Measurements from ENCODE around the gene FOXR1. TPM values are rescaled to one million over a fixed set of nuclear protein-coding genes. Genes with fewer than 3 reads are reported as not detected.

Gene FOXR1
- total RNA-seq, 1 experiment from 2014 or later = not detected

Other genes with a start within 250 kb of the FOXR1 start
- gene DDX6, start 180.6 kb upstream of the FOXR1 start, total RNA-seq (2014; rRNA removed; shearing (Covaris generic)) = 80.1 and 81.7 TPM in 2 replicates
- gene CXCR5, start 87.9 kb upstream of the FOXR1 start, total RNA-seq (2014; rRNA removed; shearing (Covaris generic)) = not detected in 2 replicates
- 2.2 and 4.3 TPM in 2 replicates for gene BCL9L, start 45.8 kb upstream of the FOXR1 start, total RNA-seq (2014; rRNA removed; shearing (Covaris generic))
- gene UPK2, start 15.5 kb upstream of the FOXR1 start, total RNA-seq (2014; rRNA removed; shearing (Covaris generic)) = not detected in 2 replicates
- gene CENATAC, start 26.4 kb downstream of the FOXR1 start, total RNA-seq (2014; rRNA removed; shearing (Covaris generic)) = 12.7 and 17.5 TPM in 2 replicates
- gene RPS25, start 46.6 kb downstream of the FOXR1 start, total RNA-seq (2014; rRNA removed; shearing (Covaris generic)) = 797 and 901 TPM in 2 replicates
- 33.1 and 34.8 TPM in 2 replicates for gene TRAPPC4, start 47.0 kb downstream of the FOXR1 start, total RNA-seq (2014; rRNA removed; shearing (Covaris generic))
- gene SLC37A4, start 59.1 kb downstream of the FOXR1 start, total RNA-seq (2014; rRNA removed; shearing (Covaris generic)) = 8.7 and 9.8 TPM in 2 replicates
- 68.1 and 79.3 TPM in 2 replicates for gene HYOU1, start 85.4 kb downstream of the FOXR1 start, total RNA-seq (2014; rRNA removed; shearing (Covaris generic))
- 11.6 and 11.9 TPM in 2 replicates for gene VPS11, start 96.1 kb downstream of the FOXR1 start, total RNA-seq (2014; rRNA removed; shearing (Covaris generic))
- gene HMBS, start 113.1 kb downstream of the FOXR1 start, total RNA-seq (2014; rRNA removed; shearing (Covaris generic)) = 10.1 and 14.3 TPM in 2 replicates
- gene DPAGT1, start 130.1 kb downstream of the FOXR1 start, total RNA-seq (2014; rRNA removed; shearing (Covaris generic)) = 23.7 and 24.0 TPM in 2 replicates
- gene C2CD2L, start 135.6 kb downstream of the FOXR1 start, total RNA-seq (2014; rRNA removed; shearing (Covaris generic)) = 4.1 and 4.8 TPM in 2 replicates
- gene HINFP, start 149.8 kb downstream of the FOXR1 start, total RNA-seq (2014; rRNA removed; shearing (Covaris generic)) = 14.4 and 15.2 TPM in 2 replicates
- gene ABCG4, start 177.3 kb downstream of the FOXR1 start, total RNA-seq (2014; rRNA removed; shearing (Covaris generic)) = 0.08 TPM in 1 of 2 replicates, not detected in the other
- 0.24 and 0.25 TPM in 2 replicates for gene NLRX1, start 197.0 kb downstream of the FOXR1 start, total RNA-seq (2014; rRNA removed; shearing (Covaris generic))
- gene NHERF4, start 213.7 kb downstream of the FOXR1 start, total RNA-seq (2014; rRNA removed; shearing (Covaris generic)) = not detected in 2 replicates
- gene CBL, start 234.6 kb downstream of the FOXR1 start, total RNA-seq (2014; rRNA removed; shearing (Covaris generic)) = 11.8 and 12.9 TPM in 2 replicates